NCI-H2081 treated with DMSO at 0.1 percent for 48 hours (cell line): ENCODE results near the gene MREG.
A peak's percentile ranks its signal among the peaks of the same experiment; 100 is the strongest.
"Not testable (repeated sequence)": the region's sequence is repeated elsewhere in the genome, so short reads cannot be mapped to it uniquely, and the experiment has no call there.

Source experiments
- DNase-seq: peaks from one replicate; lab custom pipeline; 2025; lab: John Stamatoyannopoulos, UW

Gene MREG

GRCh38 chr2:215958257-215958656 lies 55.1 kb downstream of the MREG start:
- DNase-seq: no peak

- not testable (repeated sequence) for DNase-seq
Measured at GRCh38 chr2:215957354-215958122, 55.8 kb downstream of the MREG start.

- DNase-seq: no peak
Measured at GRCh38 chr2:215952860-215953637, 60.3 kb downstream of the MREG start.

- no peak for DNase-seq
Measured at GRCh38 chr2:215951558-215951957, 61.8 kb downstream of the MREG start.

GRCh38 chr2:215949991-215950404 lies 63.4 kb downstream of the MREG start:
- DNase-seq: no peak

- no peak for DNase-seq
Measured at GRCh38 chr2:215948051-215948450, 65.3 kb downstream of the MREG start.

- DNase-seq: no peak
Measured at GRCh38 chr2:215946586-215946985, 66.8 kb downstream of the MREG start.

- DNase-seq: no peak
Measured at GRCh38 chr2:215942194-215942593, 71.2 kb downstream of the MREG start.

GRCh38 chr2:215941726-215942125 lies 71.6 kb downstream of the MREG start:
- DNase-seq: no peak

- DNase-seq: no peak
Measured at GRCh38 chr2:215940645-215941184, 72.6 kb downstream of the MREG start.

GRCh38 chr2:215937190-215937589 lies 76.2 kb downstream of the MREG start:
- DNase-seq: no peak

- DNase-seq: no peak
Measured at GRCh38 chr2:215933151-215933550, 80.2 kb downstream of the MREG start.

- DNase-seq: peak; percentile 9
Measured at GRCh38 chr2:215931256-215931903, 82.0 kb downstream of the MREG start.

- DNase-seq: no peak
Measured at GRCh38 chr2:215930505-215931253, 82.7 kb downstream of the MREG start.

- no peak for DNase-seq
Measured at GRCh38 chr2:215929602-215930335, 83.6 kb downstream of the MREG start.

GRCh38 chr2:215928086-215928485 lies 85.3 kb downstream of the MREG start:
- DNase-seq: no peak

GRCh38 chr2:215926992-215927391 lies 86.4 kb downstream of the MREG start:
- not testable (repeated sequence) for DNase-seq

- no peak for DNase-seq
Measured at GRCh38 chr2:215921895-215922294, 91.5 kb downstream of the MREG start.

- DNase-seq: no peak
Measured at GRCh38 chr2:215920244-215921100, 92.9 kb downstream of the MREG start.

- DNase-seq: no peak
Measured at GRCh38 chr2:215919624-215920243, 93.6 kb downstream of the MREG start.
